Measurements from ENCODE around the gene IRF9. TPM values are rescaled to one million over a fixed set of nuclear protein-coding genes. Genes with fewer than 3 reads are reported as not detected.

Gene IRF9
- total and polyA plus RNA-seq, 2 experiments from 2014 or later, result 8.2 to 8.4 TPM

DNA sequence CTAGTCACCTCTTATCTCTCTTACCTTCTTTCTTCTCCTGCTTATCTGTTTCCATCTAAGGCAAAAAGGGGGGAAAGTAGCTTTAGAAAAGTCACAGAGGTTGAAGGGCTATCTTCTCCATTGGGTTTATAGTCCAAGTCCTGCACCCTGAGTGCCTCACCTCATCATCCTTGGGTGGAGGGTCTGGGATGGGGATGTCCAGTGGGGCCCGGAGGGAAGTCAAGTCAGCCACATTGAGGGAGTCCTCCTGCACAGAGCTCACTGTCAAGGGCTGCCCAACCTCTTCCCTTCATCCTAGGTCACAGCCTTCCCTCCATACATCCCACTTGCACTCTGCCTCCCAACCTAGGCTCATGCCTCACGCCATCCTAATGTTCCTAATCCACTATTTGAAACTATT, 15.8 kb upstream of the IRF9 start (continued):
- TF ChIP-seq, protein P1, sequence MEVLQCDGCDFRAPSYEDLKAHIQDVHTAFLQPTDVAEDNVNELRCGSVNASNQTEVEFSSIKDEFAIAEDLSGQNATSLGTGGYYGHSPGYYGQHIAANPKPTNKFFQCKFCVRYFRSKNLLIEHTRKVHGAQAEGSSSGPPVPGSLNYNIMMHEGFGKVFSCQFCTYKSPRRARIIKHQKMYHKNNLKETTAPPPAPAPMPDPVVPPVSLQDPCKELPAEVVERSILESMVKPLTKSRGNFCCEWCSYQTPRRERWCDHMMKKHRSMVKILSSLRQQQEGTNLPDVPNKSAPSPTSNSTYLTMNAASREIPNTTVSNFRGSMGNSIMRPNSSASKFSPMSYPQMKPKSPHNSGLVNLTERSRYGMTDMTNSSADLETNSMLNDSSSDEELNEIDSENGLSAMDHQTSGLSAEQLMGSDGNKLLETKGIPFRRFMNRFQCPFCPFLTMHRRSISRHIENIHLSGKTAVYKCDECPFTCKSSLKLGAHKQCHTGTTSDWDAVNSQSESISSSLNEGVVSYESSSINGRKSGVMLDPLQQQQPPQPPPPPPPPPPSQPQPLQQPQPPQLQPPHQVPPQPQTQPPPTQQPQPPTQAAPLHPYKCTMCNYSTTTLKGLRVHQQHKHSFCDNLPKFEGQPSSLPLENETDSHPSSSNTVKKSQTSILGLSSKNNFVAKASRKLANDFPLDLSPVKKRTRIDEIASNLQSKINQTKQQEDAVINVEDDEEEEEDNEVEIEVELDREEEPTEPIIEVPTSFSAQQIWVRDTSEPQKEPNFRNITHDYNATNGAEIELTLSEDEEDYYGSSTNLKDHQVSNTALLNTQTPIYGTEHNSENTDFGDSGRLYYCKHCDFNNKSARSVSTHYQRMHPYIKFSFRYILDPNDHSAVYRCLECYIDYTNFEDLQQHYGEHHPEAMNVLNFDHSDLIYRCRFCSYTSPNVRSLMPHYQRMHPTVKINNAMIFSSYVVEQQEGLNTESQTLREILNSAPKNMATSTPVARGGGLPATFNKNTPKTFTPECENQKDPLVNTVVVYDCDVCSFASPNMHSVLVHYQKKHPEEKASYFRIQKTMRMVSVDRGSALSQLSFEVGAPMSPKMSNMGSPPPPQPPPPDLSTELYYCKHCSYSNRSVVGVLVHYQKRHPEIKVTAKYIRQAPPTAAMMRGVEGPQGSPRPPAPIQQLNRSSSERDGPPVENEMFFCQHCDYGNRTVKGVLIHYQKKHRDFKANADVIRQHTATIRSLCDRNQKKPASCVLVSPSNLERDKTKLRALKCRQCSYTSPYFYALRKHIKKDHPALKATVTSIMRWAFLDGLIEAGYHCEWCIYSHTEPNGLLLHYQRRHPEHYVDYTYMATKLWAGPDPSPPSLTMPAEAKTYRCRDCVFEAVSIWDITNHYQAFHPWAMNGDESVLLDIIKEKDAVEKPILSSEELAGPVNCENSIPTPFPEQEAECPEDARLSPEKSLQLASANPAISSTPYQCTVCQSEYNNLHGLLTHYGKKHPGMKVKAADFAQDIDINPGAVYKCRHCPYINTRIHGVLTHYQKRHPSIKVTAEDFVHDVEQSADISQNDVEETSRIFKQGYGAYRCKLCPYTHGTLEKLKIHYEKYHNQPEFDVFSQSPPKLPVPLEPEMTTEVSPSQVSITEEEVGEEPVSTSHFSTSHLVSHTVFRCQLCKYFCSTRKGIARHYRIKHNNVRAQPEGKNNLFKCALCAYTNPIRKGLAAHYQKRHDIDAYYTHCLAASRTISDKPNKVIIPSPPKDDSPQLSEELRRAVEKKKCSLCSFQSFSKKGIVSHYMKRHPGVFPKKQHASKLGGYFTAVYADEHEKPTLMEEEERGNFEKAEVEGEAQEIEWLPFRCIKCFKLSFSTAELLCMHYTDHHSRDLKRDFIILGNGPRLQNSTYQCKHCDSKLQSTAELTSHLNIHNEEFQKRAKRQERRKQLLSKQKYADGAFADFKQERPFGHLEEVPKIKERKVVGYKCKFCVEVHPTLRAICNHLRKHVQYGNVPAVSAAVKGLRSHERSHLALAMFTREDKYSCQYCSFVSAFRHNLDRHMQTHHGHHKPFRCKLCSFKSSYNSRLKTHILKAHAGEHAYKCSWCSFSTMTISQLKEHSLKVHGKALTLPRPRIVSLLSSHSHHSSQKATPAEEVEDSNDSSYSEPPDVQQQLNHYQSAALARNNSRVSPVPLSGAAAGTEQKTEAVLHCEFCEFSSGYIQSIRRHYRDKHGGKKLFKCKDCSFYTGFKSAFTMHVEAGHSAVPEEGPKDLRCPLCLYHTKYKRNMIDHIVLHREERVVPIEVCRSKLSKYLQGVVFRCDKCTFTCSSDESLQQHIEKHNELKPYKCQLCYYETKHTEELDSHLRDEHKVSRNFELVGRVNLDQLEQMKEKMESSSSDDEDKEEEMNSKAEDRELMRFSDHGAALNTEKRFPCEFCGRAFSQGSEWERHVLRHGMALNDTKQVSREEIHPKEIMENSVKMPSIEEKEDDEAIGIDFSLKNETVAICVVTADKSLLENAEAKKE (CRISPR knock-in tag; IDR thresholded peaks at IDR 0.05), result no peak
- no peak for TF ChIP-seq JUNB (IDR thresholded peaks at IDR 0.05; ENCODE audit: unreplicated experiment)
- no peak for TF ChIP-seq ZNF331 (CRISPR knock-in tag; IDR thresholded peaks at IDR 0.05; ENCODE audit: low read depth)
- no peak for TF ChIP-seq ZNF114 (CRISPR knock-in tag; IDR thresholded peaks at IDR 0.05)
- TF ChIP-seq, protein P2, sequence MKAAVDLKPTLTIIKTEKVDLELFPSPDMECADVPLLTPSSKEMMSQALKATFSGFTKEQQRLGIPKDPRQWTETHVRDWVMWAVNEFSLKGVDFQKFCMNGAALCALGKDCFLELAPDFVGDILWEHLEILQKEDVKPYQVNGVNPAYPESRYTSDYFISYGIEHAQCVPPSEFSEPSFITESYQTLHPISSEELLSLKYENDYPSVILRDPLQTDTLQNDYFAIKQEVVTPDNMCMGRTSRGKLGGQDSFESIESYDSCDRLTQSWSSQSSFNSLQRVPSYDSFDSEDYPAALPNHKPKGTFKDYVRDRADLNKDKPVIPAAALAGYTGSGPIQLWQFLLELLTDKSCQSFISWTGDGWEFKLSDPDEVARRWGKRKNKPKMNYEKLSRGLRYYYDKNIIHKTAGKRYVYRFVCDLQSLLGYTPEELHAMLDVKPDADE (IDR thresholded peaks at IDR 0.05), result no peak

DNA sequence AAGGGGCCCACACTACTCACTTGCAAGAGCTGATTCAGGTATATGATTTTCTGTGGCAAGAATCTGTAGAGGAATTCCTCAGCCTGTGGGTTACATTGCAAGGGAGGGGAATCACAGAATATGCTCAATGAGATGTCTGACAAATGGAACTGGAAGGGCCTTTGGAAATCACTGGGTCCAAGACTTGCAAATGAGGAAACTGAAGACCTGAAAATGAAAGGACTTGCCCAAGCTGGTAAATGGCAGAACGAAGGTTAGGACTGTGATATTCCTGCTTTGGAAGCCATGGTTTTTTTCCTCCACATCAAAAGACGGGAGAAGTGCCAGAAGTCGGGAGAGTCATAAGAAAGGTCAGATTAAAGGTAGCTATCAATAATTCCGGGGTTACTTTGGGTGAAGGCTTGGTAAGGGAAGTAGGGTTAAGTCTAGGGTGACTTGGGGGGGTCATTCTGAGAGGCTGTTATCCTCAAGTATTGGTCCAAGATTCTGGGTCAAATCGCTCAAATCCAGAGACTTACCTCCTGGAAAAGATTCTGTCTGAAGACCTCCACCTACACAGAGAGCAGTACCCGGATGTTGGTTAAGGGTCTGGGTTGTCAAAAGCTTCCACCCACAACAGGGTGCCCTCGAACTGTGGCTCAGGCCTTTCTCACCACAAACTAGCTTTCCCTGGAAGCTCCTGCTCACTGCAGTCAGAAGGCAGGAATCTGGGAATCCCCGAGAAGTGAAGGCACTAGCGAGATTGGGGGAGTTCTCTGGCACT, 15.2 kb upstream of the IRF9 start:
- ATAC-seq, result no peak
- H3K4me1 ChIP-seq (ENCODE audit: insufficient read depth), result peaks cover 18% of the 10 kb centered on the region
- H3K27ac ChIP-seq (ENCODE audit: low read depth), result 0 out of 2 replicates have a peak overlapping the region, but pooled peaks have one; percentile 39

More for the DNA sequence above, 15.2 kb upstream of the IRF9 start:
- H3K36me3 ChIP-seq (ENCODE audit: insufficient read depth), result peaks cover 22% of the 10 kb centered on the region
- peaks cover 14% of the 10 kb centered on the region for H3F3A ChIP-seq (replicated peaks; ENCODE audit: low read depth)
- H4K20me1 ChIP-seq (replicated peaks; ENCODE audit: insufficient read depth), result peaks cover 7% of the 10 kb centered on the region; the same call in 1 of the 2 replicates
- H3K27ac Mint-ChIP-seq, result peak overlapping the region; percentile 81
- peaks cover 53% of the 10 kb centered on the region for H3K36me3 Mint-ChIP-seq (ENCODE audit: low read depth)
- H3K27me3 Mint-ChIP-seq (ENCODE audit: insufficient read depth, low read depth, poor library complexity), result peaks cover 17% of the 10 kb centered on the region
- no peaks in the 10 kb centered on the region for H3K9me2 ChIP-seq (ENCODE audit: insufficient read depth)
- H3K4me3 Mint-ChIP-seq, result peak overlapping the region; percentile 99
- no peak for TF ChIP-seq EZH2 (IDR thresholded peaks at IDR 0.05; ENCODE audit: low read depth, unreplicated experiment)
- TF ChIP-seq, protein P3, sequence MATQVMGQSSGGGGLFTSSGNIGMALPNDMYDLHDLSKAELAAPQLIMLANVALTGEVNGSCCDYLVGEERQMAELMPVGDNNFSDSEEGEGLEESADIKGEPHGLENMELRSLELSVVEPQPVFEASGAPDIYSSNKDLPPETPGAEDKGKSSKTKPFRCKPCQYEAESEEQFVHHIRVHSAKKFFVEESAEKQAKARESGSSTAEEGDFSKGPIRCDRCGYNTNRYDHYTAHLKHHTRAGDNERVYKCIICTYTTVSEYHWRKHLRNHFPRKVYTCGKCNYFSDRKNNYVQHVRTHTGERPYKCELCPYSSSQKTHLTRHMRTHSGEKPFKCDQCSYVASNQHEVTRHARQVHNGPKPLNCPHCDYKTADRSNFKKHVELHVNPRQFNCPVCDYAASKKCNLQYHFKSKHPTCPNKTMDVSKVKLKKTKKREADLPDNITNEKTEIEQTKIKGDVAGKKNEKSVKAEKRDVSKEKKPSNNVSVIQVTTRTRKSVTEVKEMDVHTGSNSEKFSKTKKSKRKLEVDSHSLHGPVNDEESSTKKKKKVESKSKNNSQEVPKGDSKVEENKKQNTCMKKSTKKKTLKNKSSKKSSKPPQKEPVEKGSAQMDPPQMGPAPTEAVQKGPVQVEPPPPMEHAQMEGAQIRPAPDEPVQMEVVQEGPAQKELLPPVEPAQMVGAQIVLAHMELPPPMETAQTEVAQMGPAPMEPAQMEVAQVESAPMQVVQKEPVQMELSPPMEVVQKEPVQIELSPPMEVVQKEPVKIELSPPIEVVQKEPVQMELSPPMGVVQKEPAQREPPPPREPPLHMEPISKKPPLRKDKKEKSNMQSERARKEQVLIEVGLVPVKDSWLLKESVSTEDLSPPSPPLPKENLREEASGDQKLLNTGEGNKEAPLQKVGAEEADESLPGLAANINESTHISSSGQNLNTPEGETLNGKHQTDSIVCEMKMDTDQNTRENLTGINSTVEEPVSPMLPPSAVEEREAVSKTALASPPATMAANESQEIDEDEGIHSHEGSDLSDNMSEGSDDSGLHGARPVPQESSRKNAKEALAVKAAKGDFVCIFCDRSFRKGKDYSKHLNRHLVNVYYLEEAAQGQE (IDR thresholded peaks at IDR 0.05; ENCODE audit: unreplicated experiment), result no peak
- no peaks in the 10 kb centered on the region for H3K27me3 ChIP-seq (ENCODE audit: insufficient read depth)
- H3K9me3 Mint-ChIP-seq, result no peaks in the 10 kb centered on the region
- H3K79me2 ChIP-seq (replicated peaks; ENCODE audit: insufficient read depth), result peaks cover 38% of the 10 kb centered on the region
- peak overlapping the region; percentile 97 for H2AFZ ChIP-seq
- no peak for DNase-seq (ENCODE audit: low spot score)
- H3K4me1 Mint-ChIP-seq, result peaks cover 23% of the 10 kb centered on the region
- peak overlapping the region; percentile 95 for H3K4me2 ChIP-seq
- H3K4me3 ChIP-seq, result peak overlapping the region; percentile 70

All from GM23338 (cell line).